Keratinocyte (primary cell): ENCODE results near the gene USHBP1.

Experiments
- EZH2 ChIP-seq: IDR thresholded peaks from one replicate; pipeline ENCODE4 v1.6.1; 2012; ENCODE audit warnings: inconsistent platforms, mild to moderate bottlenecking, low read length, moderate library complexity
- TF ChIP-seq, protein P1 (sequence below), 3 experiments: IDR thresholded peaks in 1 of 3; conservative IDR thresholded peaks in 1 of 3; optimal IDR thresholded peaks in 1 of 3; 2 replicates in 2 of 3; 3 replicates in 1 of 3; pipeline versions ENCODE3 to v1.5.1; 2011; ENCODE audit warnings: low read length in 3 of 3, mild to moderate bottlenecking in 3 of 3, moderate library complexity in 2 of 3, control low read depth in 1 of 3, inconsistent platforms in 1 of 3; ENCODE audit not compliant: insufficient read depth in 2 of 3; ENCODE audit errors: extremely low read depth in 1 of 3

DNA sequence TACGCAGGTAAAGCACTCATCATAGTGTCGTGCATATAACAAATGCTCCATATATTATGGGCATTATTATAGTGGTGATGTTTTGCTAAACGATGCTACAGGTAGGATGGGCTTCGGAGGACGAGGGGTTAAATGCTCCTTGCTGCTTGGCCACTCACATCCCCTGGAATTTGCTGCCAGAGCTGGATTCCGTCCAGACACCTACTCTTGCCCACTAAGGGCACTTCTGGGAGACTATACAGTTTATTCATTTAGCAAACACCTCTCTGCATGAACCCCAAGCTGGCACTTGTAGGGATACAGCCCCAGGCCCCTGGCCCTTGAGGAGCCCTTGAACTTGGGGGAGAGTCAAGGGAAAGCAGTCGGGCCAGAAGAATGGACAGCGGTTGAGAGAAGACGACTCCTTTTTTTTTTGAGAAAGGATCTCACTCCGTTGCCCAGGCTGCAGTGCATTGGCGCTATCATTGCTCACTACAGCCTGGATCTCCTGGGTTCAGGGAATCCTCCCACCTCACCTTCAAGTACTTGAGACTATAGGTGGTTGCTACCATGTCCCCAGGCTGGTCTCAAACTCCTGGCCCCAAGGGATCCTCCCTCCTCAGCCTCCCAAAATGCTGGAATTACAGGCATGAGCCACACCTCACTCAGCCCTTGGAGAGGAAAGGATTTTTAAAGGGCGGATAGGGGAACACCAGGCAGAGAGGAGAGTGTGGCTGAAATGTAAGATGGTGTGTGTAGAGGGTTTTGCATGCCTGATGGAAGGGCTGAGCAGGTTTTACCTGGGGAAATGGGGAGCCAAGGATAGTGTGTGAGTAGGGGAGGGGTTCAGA lies 40.1 kb upstream of the USHBP1 start:
- TF ChIP-seq, protein P1, sequence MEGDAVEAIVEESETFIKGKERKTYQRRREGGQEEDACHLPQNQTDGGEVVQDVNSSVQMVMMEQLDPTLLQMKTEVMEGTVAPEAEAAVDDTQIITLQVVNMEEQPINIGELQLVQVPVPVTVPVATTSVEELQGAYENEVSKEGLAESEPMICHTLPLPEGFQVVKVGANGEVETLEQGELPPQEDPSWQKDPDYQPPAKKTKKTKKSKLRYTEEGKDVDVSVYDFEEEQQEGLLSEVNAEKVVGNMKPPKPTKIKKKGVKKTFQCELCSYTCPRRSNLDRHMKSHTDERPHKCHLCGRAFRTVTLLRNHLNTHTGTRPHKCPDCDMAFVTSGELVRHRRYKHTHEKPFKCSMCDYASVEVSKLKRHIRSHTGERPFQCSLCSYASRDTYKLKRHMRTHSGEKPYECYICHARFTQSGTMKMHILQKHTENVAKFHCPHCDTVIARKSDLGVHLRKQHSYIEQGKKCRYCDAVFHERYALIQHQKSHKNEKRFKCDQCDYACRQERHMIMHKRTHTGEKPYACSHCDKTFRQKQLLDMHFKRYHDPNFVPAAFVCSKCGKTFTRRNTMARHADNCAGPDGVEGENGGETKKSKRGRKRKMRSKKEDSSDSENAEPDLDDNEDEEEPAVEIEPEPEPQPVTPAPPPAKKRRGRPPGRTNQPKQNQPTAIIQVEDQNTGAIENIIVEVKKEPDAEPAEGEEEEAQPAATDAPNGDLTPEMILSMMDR (optimal IDR thresholded peaks at IDR 0.05 in 1 of 3, IDR thresholded peaks at IDR 0.05 in 1 of 3, conservative IDR thresholded peaks at IDR 0.05 in 1 of 3; ENCODE audit: extremely low read depth in 1 of 3, insufficient read depth in 2 of 3, low read length in 3 of 3): no peak
- no peak for TF ChIP-seq EZH2
